ENCODE data around the gene CYP24A1. TPM values are rescaled to one million over a fixed set of nuclear protein-coding genes. Genes with fewer than 3 reads are reported as not detected.
A peak's percentile ranks its signal among the peaks of the same experiment; 100 is the strongest.

Gene CYP24A1
- total and polyA plus RNA-seq, 2 of the 13 experiments (the other 11 are each of a cell fraction or from before 2014, with no cell fraction given), result 9.4 to 32.7 TPM

GRCh38 chr20:54115172-54115854 is 58.5 kb downstream of the CYP24A1 start (continued):
- TF ChIP-seq MAX (IDR thresholded peaks at IDR 0.05) (no peak), ZNF350 (CRISPR knock-in tag; IDR thresholded peaks at IDR 0.05; ENCODE audit: borderline replicate concordance, low read depth) (peak; percentile 74; the same call in 1 of the 2 replicates), PRPF4 (IDR thresholded peaks at IDR 0.05; ENCODE audit: low read depth, low read length, poor library complexity, severe bottlenecking) (peak; percentile 86), KAT7 (CRISPR knock-in tag; IDR thresholded peaks at IDR 0.05; ENCODE audit: borderline replicate concordance) (no peak), SRY (CRISPR knock-in tag; IDR thresholded peaks at IDR 0.05) (0 out of 2 replicates have a peak, but pooled peaks have one; percentile 27), ZNF614 (CRISPR knock-in tag; IDR thresholded peaks at IDR 0.05; ENCODE audit: borderline replicate concordance) (0 out of 2 replicates have a peak, but pooled peaks have one; percentile 33), ZNF883 (CRISPR knock-in tag; IDR thresholded peaks at IDR 0.05; ENCODE audit: not compliant biosample characterization) (peak; percentile 78), ZNF329 (CRISPR knock-in tag; IDR thresholded peaks at IDR 0.05; ENCODE audit: low read depth) (no peak), ZFP36 (IDR thresholded peaks at IDR 0.05; ENCODE audit: borderline replicate concordance, low read depth, low read length, partially characterized antibody) (peak; percentile 3), SMAD3 (CRISPR knock-in tag; IDR thresholded peaks at IDR 0.05) (0 out of 2 replicates have a peak, but pooled peaks have one; percentile 43), ZNF879 (CRISPR knock-in tag; IDR thresholded peaks at IDR 0.05) (no peak), ZSCAN25 (CRISPR knock-in tag; IDR thresholded peaks at IDR 0.05) (peak; percentile 66), NFKB2 (CRISPR knock-in tag; IDR thresholded peaks at IDR 0.05; ENCODE audit: borderline replicate concordance) (0 out of 2 replicates have a peak, but pooled peaks have one; percentile 31), FUBP1 (CRISPR knock-in tag; IDR thresholded peaks at IDR 0.05; ENCODE audit: borderline replicate concordance) (0 out of 2 replicates have a peak, but pooled peaks have one; percentile 74), ZNF552 (CRISPR knock-in tag; IDR thresholded peaks at IDR 0.05; ENCODE audit: borderline replicate concordance) (no peak), ZNF44 (CRISPR knock-in tag; IDR thresholded peaks at IDR 0.05) (peak; percentile 59; the same call in 1 of the 2 replicates)
- TF ChIP-seq, protein P1, sequence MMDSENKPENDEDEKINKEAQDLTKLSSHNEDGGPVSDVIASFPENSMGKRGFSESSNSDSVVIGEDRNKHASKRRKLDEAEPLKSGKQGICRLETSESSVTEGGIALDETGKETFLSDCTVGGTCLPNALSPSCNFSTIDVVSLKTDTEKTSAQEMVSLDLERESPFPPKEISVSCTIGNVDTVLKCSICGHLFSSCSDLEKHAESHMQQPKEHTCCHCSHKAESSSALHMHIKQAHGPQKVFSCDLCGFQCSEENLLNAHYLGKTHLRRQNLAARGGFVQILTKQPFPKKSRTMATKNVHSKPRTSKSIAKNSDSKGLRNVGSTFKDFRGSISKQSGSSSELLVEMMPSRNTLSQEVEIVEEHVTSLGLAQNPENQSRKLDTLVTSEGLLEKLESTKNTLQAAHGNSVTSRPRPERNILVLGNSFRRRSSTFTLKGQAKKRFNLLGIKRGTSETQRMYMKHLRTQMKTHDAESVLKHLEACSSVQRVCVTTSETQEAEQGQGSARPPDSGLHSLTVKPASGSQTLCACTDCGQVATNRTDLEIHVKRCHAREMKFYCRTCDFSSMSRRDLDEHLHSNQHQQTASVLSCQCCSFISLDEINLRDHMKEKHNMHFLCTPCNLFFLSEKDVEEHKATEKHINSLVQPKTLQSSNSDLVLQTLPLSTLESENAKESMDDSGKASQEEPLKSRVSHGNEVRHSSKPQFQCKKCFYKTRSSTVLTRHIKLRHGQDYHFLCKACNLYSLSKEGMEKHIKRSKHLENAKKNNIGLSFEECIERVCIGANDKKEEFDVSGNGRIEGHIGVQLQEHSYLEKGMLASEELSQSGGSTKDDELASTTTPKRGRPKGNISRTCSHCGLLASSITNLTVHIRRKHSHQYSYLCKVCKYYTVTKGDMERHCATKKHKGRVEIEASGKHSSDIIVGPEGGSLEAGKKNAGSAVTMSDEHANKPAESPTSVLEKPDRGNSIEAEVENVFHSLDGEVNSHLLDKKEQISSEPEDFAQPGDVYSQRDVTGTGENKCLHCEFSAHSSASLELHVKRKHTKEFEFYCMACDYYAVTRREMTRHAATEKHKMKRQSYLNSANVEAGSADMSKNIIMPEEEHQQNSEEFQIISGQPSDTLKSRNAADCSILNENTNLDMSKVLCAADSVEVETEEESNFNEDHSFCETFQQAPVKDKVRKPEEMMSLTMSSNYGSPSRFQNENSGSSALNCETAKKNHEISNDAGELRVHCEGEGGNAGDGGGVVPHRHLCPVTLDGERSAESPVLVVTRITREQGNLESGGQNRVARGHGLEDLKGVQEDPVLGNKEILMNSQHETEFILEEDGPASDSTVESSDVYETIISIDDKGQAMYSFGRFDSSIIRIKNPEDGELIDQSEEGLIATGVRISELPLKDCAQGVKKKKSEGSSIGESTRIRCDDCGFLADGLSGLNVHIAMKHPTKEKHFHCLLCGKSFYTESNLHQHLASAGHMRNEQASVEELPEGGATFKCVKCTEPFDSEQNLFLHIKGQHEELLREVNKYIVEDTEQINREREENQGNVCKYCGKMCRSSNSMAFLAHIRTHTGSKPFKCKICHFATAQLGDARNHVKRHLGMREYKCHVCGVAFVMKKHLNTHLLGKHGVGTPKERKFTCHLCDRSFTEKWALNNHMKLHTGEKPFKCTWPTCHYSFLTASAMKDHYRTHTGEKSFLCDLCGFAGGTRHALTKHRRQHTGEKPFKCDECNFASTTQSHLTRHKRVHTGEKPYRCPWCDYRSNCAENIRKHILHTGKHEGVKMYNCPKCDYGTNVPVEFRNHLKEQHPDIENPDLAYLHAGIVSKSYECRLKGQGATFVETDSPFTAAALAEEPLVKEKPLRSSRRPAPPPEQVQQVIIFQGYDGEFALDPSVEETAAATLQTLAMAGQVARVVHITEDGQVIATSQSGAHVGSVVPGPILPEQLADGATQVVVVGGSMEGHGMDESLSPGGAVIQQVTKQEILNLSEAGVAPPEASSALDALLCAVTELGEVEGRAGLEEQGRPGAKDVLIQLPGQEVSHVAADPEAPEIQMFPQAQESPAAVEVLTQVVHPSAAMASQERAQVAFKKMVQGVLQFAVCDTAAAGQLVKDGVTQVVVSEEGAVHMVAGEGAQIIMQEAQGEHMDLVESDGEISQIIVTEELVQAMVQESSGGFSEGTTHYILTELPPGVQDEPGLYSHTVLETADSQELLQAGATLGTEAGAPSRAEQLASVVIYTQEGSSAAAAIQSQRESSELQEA (CRISPR knock-in tag; IDR thresholded peaks at IDR 0.05; ENCODE audit: not compliant biosample characterization), result peak; percentile 49
